ENCODE results near the gene CATSPERB.

DNA sequence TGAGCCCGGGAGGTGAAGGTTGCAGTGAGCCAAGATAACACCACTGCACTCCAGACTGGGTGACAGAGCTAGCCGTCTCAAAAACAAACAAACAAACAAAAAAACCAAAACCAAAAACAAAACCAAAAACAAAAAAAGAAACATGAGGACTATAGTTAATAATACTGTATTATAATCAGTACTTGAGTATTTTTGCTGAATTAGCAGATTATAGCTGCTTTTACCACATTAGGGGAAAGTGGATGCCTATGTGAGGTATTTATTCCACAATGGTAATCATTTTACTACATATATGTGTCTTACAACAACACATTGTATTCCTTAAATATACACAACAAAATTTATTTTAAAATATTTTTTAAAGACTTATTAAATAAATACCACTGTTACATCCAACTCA, 120.4 kb downstream of the CATSPERB start:
- TF ChIP-seq POLR2A (IDR thresholded peaks at IDR 0.05), result no peak
- TF ChIP-seq, protein P1, sequence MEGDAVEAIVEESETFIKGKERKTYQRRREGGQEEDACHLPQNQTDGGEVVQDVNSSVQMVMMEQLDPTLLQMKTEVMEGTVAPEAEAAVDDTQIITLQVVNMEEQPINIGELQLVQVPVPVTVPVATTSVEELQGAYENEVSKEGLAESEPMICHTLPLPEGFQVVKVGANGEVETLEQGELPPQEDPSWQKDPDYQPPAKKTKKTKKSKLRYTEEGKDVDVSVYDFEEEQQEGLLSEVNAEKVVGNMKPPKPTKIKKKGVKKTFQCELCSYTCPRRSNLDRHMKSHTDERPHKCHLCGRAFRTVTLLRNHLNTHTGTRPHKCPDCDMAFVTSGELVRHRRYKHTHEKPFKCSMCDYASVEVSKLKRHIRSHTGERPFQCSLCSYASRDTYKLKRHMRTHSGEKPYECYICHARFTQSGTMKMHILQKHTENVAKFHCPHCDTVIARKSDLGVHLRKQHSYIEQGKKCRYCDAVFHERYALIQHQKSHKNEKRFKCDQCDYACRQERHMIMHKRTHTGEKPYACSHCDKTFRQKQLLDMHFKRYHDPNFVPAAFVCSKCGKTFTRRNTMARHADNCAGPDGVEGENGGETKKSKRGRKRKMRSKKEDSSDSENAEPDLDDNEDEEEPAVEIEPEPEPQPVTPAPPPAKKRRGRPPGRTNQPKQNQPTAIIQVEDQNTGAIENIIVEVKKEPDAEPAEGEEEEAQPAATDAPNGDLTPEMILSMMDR (IDR thresholded peaks at IDR 0.05), result no peak
